ENCODE results near the gene RNF20.
"Not testable (repeated sequence)": the region's sequence is repeated elsewhere in the genome, so short reads cannot be mapped to it uniquely, and the experiment has no call there.

RNF20 gene

GRCh38 chr9:101530076-101530711, 3.5 kb upstream of the RNF20 start:
- peak; percentile 49 to 55 for DNase-seq (ENCODE audit: low read depth in 2 of 2)

GRCh38 chr9:101536351-101536750, 2.7 kb downstream of the RNF20 start:
- no peak for DNase-seq (ENCODE audit: low read depth in 2 of 2)

GRCh38 chr9:101536938-101537337, 3.3 kb downstream of the RNF20 start:
- DNase-seq (ENCODE audit: low read depth in 2 of 2): no peak

- DNase-seq (ENCODE audit: low read depth in 2 of 2): no peak
Observed at GRCh38 chr9:101540069-101540468, 6.4 kb downstream of the RNF20 start.

GRCh38 chr9:101543098-101543735, 9.6 kb downstream of the RNF20 start:
- DNase-seq (ENCODE audit: low read depth in 2 of 2): no peak

- not testable (repeated sequence) for DNase-seq (ENCODE audit: low read depth in 2 of 2)
Observed at GRCh38 chr9:101549472-101550098, 15.9 kb downstream of the RNF20 start.

GRCh38 chr9:101561740-101562139, 28.1 kb downstream of the RNF20 start:
- DNase-seq (ENCODE audit: low read depth in 2 of 2): no peak

- DNase-seq (ENCODE audit: low read depth in 2 of 2): no peak
Observed at GRCh38 chr9:101562966-101563365, 29.3 kb downstream of the RNF20 start.

- DNase-seq (ENCODE audit: low read depth in 2 of 2): no peak
Observed at GRCh38 chr9:101564252-101564651, 30.6 kb downstream of the RNF20 start.

- no peak for DNase-seq (ENCODE audit: low read depth in 2 of 2)
Observed at GRCh38 chr9:101566904-101567724, 33.5 kb downstream of the RNF20 start.

GRCh38 chr9:101567725-101568350, 34.2 kb downstream of the RNF20 start:
- no peak for DNase-seq (ENCODE audit: low read depth in 2 of 2)

- DNase-seq (ENCODE audit: low read depth in 2 of 2): no peak
Observed at GRCh38 chr9:101569741-101570501, 36.3 kb downstream of the RNF20 start.

- no peak for DNase-seq (ENCODE audit: low read depth in 2 of 2)
Observed at GRCh38 chr9:101571114-101571513, 37.5 kb downstream of the RNF20 start.

GRCh38 chr9:101572316-101572715, 38.7 kb downstream of the RNF20 start:
- DNase-seq (ENCODE audit: low read depth in 2 of 2): no peak

GRCh38 chr9:101574731-101575333, 41.2 kb downstream of the RNF20 start:
- DNase-seq (ENCODE audit: low read depth in 2 of 2): no peak

GRCh38 chr9:101578378-101578777, 44.7 kb downstream of the RNF20 start:
- DNase-seq (ENCODE audit: low read depth in 2 of 2): no peak

- no peak for DNase-seq (ENCODE audit: low read depth in 2 of 2)
Observed at GRCh38 chr9:101579711-101580545, 46.3 kb downstream of the RNF20 start.

GRCh38 chr9:101582553-101582952, 48.9 kb downstream of the RNF20 start:
- no peak for DNase-seq (ENCODE audit: low read depth in 2 of 2)

GRCh38 chr9:101585740-101586139, 52.1 kb downstream of the RNF20 start:
- no peak for DNase-seq (ENCODE audit: low read depth in 2 of 2)

GRCh38 chr9:101586651-101587050, 53.0 kb downstream of the RNF20 start:
- no peak for DNase-seq (ENCODE audit: low read depth in 2 of 2)

All from activated CD4-positive, alpha-beta T cell treated with anti-CD3 and anti-CD28 coated beads for 24 hours (primary cell).